ENCODE data around the gene TLR6. TPM values are rescaled to one million over a fixed set of nuclear protein-coding genes. Genes with fewer than 3 reads are reported as not detected.
A peak's percentile ranks its signal among the peaks of the same experiment; 100 is the strongest.

The TLR6 gene
- total RNA-seq, 6 donors from 2014 or later = 3.2 to 10.4 (median 5.8) TPM

DNA sequence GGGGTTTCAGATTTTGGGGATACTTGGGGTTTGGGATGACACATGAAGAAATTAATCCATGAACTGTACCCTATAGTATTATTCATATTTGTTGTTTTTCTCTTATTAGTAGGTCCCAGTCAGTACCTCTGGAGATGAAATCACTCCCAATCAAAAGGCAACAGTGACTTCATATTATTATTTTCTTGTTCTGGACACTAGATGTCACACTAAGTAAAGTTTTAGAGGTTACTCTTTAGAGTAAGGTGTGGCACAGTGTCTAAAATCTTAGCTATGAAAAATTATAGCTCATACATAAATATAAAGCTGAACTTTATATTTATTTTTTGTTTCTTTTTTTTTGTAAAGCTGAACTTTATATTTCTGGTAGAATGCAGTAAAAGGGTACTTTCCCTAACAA lies 46.1 kb upstream of the TLR6 start:
- Histone ChIP-seq H3K36me3 (peaks cover 2 to 58% (median 25%) of the 10 kb centered on the region in 4 donors), H3K4me1 (no peaks in the 10 kb centered on the region), H3K27ac (no peak overlapping the region), H3K9me3 (no peaks in the 10 kb centered on the region), H3K27me3 (no peaks in the 10 kb centered on the region), H3K4me3 (no peak overlapping the region)
- DNase-seq (no peak), ATAC-seq (ENCODE audit: low FRiP score in 2 of 2) (peak in 1 of 2 donors; percentile 46)
- TF ChIP-seq EP300 (IDR thresholded peaks at IDR 0.05) (no peak), POLR2A (IDR thresholded peaks at IDR 0.05) (no peak)
- TF ChIP-seq, protein P1, sequence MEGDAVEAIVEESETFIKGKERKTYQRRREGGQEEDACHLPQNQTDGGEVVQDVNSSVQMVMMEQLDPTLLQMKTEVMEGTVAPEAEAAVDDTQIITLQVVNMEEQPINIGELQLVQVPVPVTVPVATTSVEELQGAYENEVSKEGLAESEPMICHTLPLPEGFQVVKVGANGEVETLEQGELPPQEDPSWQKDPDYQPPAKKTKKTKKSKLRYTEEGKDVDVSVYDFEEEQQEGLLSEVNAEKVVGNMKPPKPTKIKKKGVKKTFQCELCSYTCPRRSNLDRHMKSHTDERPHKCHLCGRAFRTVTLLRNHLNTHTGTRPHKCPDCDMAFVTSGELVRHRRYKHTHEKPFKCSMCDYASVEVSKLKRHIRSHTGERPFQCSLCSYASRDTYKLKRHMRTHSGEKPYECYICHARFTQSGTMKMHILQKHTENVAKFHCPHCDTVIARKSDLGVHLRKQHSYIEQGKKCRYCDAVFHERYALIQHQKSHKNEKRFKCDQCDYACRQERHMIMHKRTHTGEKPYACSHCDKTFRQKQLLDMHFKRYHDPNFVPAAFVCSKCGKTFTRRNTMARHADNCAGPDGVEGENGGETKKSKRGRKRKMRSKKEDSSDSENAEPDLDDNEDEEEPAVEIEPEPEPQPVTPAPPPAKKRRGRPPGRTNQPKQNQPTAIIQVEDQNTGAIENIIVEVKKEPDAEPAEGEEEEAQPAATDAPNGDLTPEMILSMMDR (IDR thresholded peaks at IDR 0.05) = peak in 2 of 6 experiments; percentile 18 to 20

DNA sequence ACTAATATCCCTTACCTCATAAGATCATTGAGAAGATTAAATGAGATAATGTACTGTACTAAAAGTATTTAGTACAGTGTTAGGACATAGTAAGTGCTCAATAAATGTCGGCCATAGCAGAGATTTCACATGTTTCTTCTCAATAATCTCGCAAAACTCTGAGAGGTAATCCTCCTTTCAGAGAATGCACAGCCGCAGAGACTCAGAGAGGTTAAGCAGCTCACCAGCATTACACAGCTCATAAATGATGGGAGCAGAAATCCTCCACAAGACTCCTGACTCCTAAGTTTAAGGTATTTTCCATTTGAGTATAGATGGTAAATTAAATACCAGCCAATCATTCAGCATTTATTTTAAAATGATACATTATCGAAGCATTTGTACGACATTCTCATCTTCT lies 45.6 kb upstream of the TLR6 start:
- ATAC-seq (ENCODE audit: low FRiP score in 2 of 2) (no peak), DNase-seq (no peak)
- no peaks in the 10 kb centered on the region for H3K4me1 ChIP-seq
- no peaks in the 10 kb centered on the region for H3K9me3 ChIP-seq
- H3K27ac ChIP-seq = no peak overlapping the region
- TF ChIP-seq, protein P1 (IDR thresholded peaks at IDR 0.05) = no peak
- no peak for TF ChIP-seq POLR2A (IDR thresholded peaks at IDR 0.05)
- TF ChIP-seq EP300 (IDR thresholded peaks at IDR 0.05) = no peak
- no peak for TF ChIP-seq POLR2AphosphoS5 (IDR thresholded peaks at IDR 0.05)
- peaks cover under 1 to 56% (median 22%) of the 10 kb centered on the region in 4 donors for H3K36me3 ChIP-seq
- no peak overlapping the region for H3K4me3 ChIP-seq
- WGBS, 2 donors = 92 to 93% methylated on average over 5 of the region's 5 CpGs
- no peaks in the 10 kb centered on the region for H3K27me3 ChIP-seq

DNA sequence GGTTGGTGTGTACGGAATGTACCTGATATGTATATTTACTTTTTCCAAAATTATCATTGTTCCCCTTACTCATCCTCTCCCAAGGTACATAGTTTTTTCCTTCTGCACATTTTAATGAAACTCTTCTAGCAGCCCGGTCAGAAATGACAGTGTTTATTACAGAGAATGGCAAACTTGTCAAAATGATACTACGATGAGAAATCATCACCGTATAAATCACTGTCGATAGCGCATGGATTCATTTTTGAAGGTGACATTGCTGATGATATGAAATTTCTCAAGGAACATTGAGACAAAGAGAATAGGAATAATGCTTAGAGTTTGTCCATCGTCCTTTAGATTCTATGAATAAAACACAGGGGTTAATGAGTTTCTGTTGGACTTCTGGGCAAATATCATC lies 41.6 kb upstream of the TLR6 start:
- H3K4me3 ChIP-seq = no peak overlapping the region
- H3K9me3 ChIP-seq = no peaks in the 10 kb centered on the region
- TF ChIP-seq, protein P1 (IDR thresholded peaks at IDR 0.05) = no peak
- TF ChIP-seq EP300 (IDR thresholded peaks at IDR 0.05) = no peak
- TF ChIP-seq POLR2A (IDR thresholded peaks at IDR 0.05) = no peak
- TF ChIP-seq POLR2AphosphoS5 (IDR thresholded peaks at IDR 0.05) = no peak
- H3K36me3 ChIP-seq = peaks cover 0 to 49% (median 8%) of the 10 kb centered on the region in 4 donors
- 79 to 94% methylated on average over 7 of the region's 7 CpGs for WGBS, 2 donors
- no peak for DNase-seq
- no peak overlapping the region for H3K27ac ChIP-seq
- no peak for ATAC-seq (ENCODE audit: low FRiP score in 2 of 2)
- no peaks in the 10 kb centered on the region for H3K4me1 ChIP-seq
- H3K27me3 ChIP-seq = no peaks in the 10 kb centered on the region

DNA sequence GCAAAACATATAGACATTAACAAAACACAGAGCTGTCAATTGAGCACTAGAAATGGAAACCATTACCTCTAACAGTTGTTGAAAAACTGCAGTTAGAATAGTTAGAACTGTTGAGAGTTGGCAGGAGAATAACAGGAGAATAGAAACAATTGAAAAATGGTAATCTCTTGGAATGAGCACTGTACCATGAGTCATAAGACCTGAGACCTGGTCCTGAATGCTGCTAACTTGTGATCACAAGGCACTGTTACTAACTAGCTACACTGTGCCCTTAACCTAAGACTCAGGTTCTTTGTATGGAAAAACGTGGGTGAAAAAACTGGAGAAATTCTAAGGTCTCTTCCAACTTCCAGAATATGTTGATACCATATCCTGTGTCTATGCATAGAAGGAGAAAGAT lies 40.3 kb upstream of the TLR6 start:
- no peak for ATAC-seq (ENCODE audit: low FRiP score in 2 of 2)
- Histone ChIP-seq H3K36me3 (peaks cover 0 to 55% (median 11%) of the 10 kb centered on the region in 4 donors), H3K27me3 (no peaks in the 10 kb centered on the region), H3K27ac (no peak overlapping the region), H3K9me3 (no peaks in the 10 kb centered on the region), H3K4me3 (no peak overlapping the region), H3K4me1 (no peaks in the 10 kb centered on the region)
- TF ChIP-seq EP300 (IDR thresholded peaks at IDR 0.05) = no peak
- no peak for TF ChIP-seq POLR2AphosphoS5 (IDR thresholded peaks at IDR 0.05)
- TF ChIP-seq POLR2A (IDR thresholded peaks at IDR 0.05) = no peak
- TF ChIP-seq, protein P1 (IDR thresholded peaks at IDR 0.05) = no peak
- no peak for DNase-seq
- WGBS, 2 donors = 80 to 88% methylated on average over 1 of the region's 1 CpG

GRCh38 chr4:38894322-38894982 lies 37.8 kb upstream of the TLR6 start:
- Histone ChIP-seq H3K36me3 (peaks cover 0 to 54% (median 11%) of the 10 kb centered on the region in 4 donors), H3K27ac (no peak overlapping the region), H3K4me1 (peaks cover 0 to 9% (median 4%) of the 10 kb centered on the region in 4 donors), H3K9me3 (no peaks in the 10 kb centered on the region), H3K4me3 (no peak overlapping the region), H3K27me3 (no peaks in the 10 kb centered on the region)
- DNase-seq = no peak
- TF ChIP-seq, protein P1 (IDR thresholded peaks at IDR 0.05) = no peak
- TF ChIP-seq POLR2AphosphoS5 (IDR thresholded peaks at IDR 0.05) = no peak
- TF ChIP-seq EP300 (IDR thresholded peaks at IDR 0.05) = no peak
- no peak for TF ChIP-seq POLR2A (IDR thresholded peaks at IDR 0.05)
- no peak for ATAC-seq (ENCODE audit: low FRiP score in 2 of 2)
- 91 to 99% methylated on average over 7 of the region's 7 CpGs for whole genome bisulfite sequencing, 2 donors
